Erythroblast (primary cell): ENCODE data around the gene RPL9.

ENCODE experiments used
- DNase-seq, 2 experiments: peaks; one replicate each; lab custom pipeline; 2025; lab: John Stamatoyannopoulos, UW
- GATA1 ChIP-seq: IDR thresholded peaks from 2 replicates; pipeline ENCODE4 v1.6.1; 2011; ENCODE audit warnings: low read depth, mild to moderate bottlenecking, control low read depth, low read length, moderate library complexity
- POLR2A ChIP-seq: IDR thresholded peaks from 2 replicates; pipeline ENCODE4 v1.6.1; 2011; ENCODE audit warnings: mild to moderate bottlenecking, low read length

Gene RPL9

GRCh38 chr4:39452860-39453587 is 5.7 kb downstream of the RPL9 start:
- no peak for DNase-seq
- TF ChIP-seq POLR2A (peak; percentile 24), GATA1 (no peak)

GRCh38 chr4:39452153-39452859 is 6.4 kb downstream of the RPL9 start:
- no peak for DNase-seq
- TF ChIP-seq GATA1 (no peak), POLR2A (no peak)

- DNase-seq, result no peak
- no peak for TF ChIP-seq GATA1
Measured at GRCh38 chr4:39451423-39452023, 7.2 kb downstream of the RPL9 start.

GRCh38 chr4:39450618-39451017 is 8.1 kb downstream of the RPL9 start:
- TF ChIP-seq GATA1 (no peak), POLR2A (no peak)
- no peak for DNase-seq

GRCh38 chr4:39446842-39447573 is 11.7 kb downstream of the RPL9 start:
- DNase-seq, result peak; percentile 59 to 66
- TF ChIP-seq GATA1, result no peak
- peak; percentile 12 for TF ChIP-seq POLR2A

GRCh38 chr4:39446483-39446841 is 12.3 kb downstream of the RPL9 start:
- DNase-seq, result no peak
- TF ChIP-seq POLR2A, result no peak
- TF ChIP-seq GATA1, result no peak

- DNase-seq, result no peak
- TF ChIP-seq GATA1 (no peak), POLR2A (no peak)
Measured at GRCh38 chr4:39442998-39443397, 15.7 kb downstream of the RPL9 start.

GRCh38 chr4:39441593-39441992 is 17.1 kb downstream of the RPL9 start:
- TF ChIP-seq POLR2A (no peak), GATA1 (no peak)
- DNase-seq, result no peak

- no peak for DNase-seq
- TF ChIP-seq POLR2A, result no peak
- TF ChIP-seq GATA1, result no peak
Measured at GRCh38 chr4:39435659-39436563, 22.8 kb downstream of the RPL9 start.

- TF ChIP-seq POLR2A (no peak), GATA1 (no peak)
Measured at GRCh38 chr4:39433878-39434492, 24.7 kb downstream of the RPL9 start.

GRCh38 chr4:39429476-39430334 is 29.0 kb downstream of the RPL9 start:
- no peak for TF ChIP-seq GATA1
- no peak for TF ChIP-seq POLR2A
- DNase-seq, result no peak

More at GRCh38 chr4:39433878-39434492, 24.7 kb downstream of the RPL9 start:
- no peak for DNase-seq

GRCh38 chr4:39427520-39428114 is 31.1 kb downstream of the RPL9 start:
- TF ChIP-seq POLR2A (no peak), GATA1 (no peak)
- no peak for DNase-seq
